K562 (cell line): ENCODE results near the gene PCDHB6. TPM values are rescaled to one million over a fixed set of nuclear protein-coding genes. Genes with fewer than 3 reads are reported as not detected.

Experiments
- ATAC-seq: fragments of 200-7000 bp; cut with Tn5 transposase; 3 replicates; pipeline ENCODE4 v1.9.1; 2020; ENCODE audit warnings: moderate library complexity
- BruUV-seq: library from RNA; stranded (reverse); fragments of 400-500 nt; replicated peaks from 2 replicates; lab custom pipeline; 2021; lab: Mats Ljungman, UMichigan
- CTCF ChIA-PET: fragments of 300-600 bp; formaldehyde crosslinking; extraction: SDS; loops from one replicate; lab custom pipeline; 2021; ENCODE audit warnings: low intra/inter-chr PET ratio; lab: Yijun Ruan, JAX
- POLR2A ChIA-PET: fragments of 300-600, 350-650 bp; sonication (Branson Sonifier 250); formaldehyde crosslinking; extraction: SDS; loops from one replicate; lab custom pipeline; 2021; ENCODE audit warnings: antibody characterized with exemption, inconsistent platforms; lab: Yijun Ruan, JAX
- DNase-seq, 4 experiments: peaks; one replicate each; pipeline versions ENCODE4 v3.0.0 to v3.0.0-alpha.2; 2011 to 2018; ENCODE audit warnings: low spot score in 3 of 4, mixed read lengths in 3 of 4; ENCODE audit errors: extremely low read depth in 1 of 4
- FAIRE-seq: peaks from 2 replicates; lab custom pipeline; 2011; peaks lifted over from hg19 to GRCh38; lab: Jason Lieb, UNC
- H2AFZ ChIP-seq: 2 replicates; pipeline ENCODE4 v1.6.0; 2011; ENCODE audit warnings: low read depth, low read length, control low read depth, inconsistent platforms
- H3K27ac ChIP-seq: fragments of 200-600 bp; 3 replicates; pipeline ENCODE4 v1.8.0; 2011; ENCODE audit warnings: low read depth, mild to moderate bottlenecking, control low read depth, inconsistent platforms, low read length, moderate library complexity, mixed read lengths; ENCODE audit errors: extremely low read depth
- H3K27me3 ChIP-seq, 2 experiments: fragments of 300-600 bp in 1 of 2; 2 replicates in 1 of 2; 3 replicates in 1 of 2; pipeline versions ENCODE4 v1.6.0 to v1.8.0; 2011; ENCODE audit warnings: inconsistent platforms in 2 of 2, low read length in 2 of 2, mild to moderate bottlenecking in 1 of 2, mixed read lengths in 1 of 2, moderate library complexity in 1 of 2; ENCODE audit not compliant: control insufficient read depth in 2 of 2, insufficient read depth in 2 of 2
- H3K36me3 ChIP-seq: fragments of 300-600 bp; 3 replicates; pipeline ENCODE4 v1.8.0; 2011; ENCODE audit warnings: mild to moderate bottlenecking, low read length, inconsistent platforms; ENCODE audit not compliant: control insufficient read depth, insufficient read depth
- H3K4me1 ChIP-seq, 2 experiments: fragments of 200-600 bp in 1 of 2; replicated peaks in 1 of 2; 2 replicates in 1 of 2; 3 replicates in 1 of 2; pipeline versions ENCODE4 v1.5.1 to v1.8.0; 2011; ENCODE audit warnings: inconsistent platforms in 2 of 2, low read length in 2 of 2, mild to moderate bottlenecking in 1 of 2, mixed read lengths in 1 of 2, moderate library complexity in 1 of 2; ENCODE audit not compliant: control insufficient read depth in 2 of 2, insufficient read depth in 2 of 2
- H3K4me2 ChIP-seq: 2 replicates; pipeline ENCODE4 v1.6.1; 2011; ENCODE audit warnings: low read length, control low read depth, inconsistent platforms, mixed read lengths; ENCODE audit not compliant: insufficient read depth
- H3K4me3 ChIP-seq: fragments of 200-600 bp; sonication (generic), shearing (Covaris generic); 2 replicates; pipeline ENCODE4 v1.5.1; 2016; ENCODE audit warnings: control low read depth, inconsistent platforms
- H3K79me2 ChIP-seq: fragments of 200-600 bp; 3 replicates; pipeline ENCODE4 v1.8.0; 2011; ENCODE audit warnings: low read length, inconsistent platforms; ENCODE audit not compliant: control insufficient read depth, insufficient read depth
- H3K9ac ChIP-seq, 2 experiments: 2 replicates each; pipeline versions ENCODE4 v1.6.0 to v1.6.1; 2011; ENCODE audit warnings: low read depth in 2 of 2, low read length in 2 of 2, control low read depth in 1 of 2, inconsistent platforms in 1 of 2, mild to moderate bottlenecking in 1 of 2, mixed read lengths in 1 of 2; ENCODE audit not compliant: insufficient read depth in 1 of 2
- H3K9me1 ChIP-seq: one replicate; pipeline ENCODE4 v1.6.0; 2011; ENCODE audit warnings: inconsistent platforms, mild to moderate bottlenecking, low read length, moderate library complexity; ENCODE audit not compliant: control insufficient read depth, insufficient read depth
- H3K9me3 ChIP-seq: replicated peaks from 2 replicates; pipeline ENCODE4 v1.5.1; 2011; ENCODE audit warnings: low read depth, low read length, inconsistent platforms; ENCODE audit not compliant: control insufficient read depth, insufficient read depth
- H4K20me1 ChIP-seq: replicated peaks from 2 replicates; pipeline ENCODE4 v1.6.1; 2011; ENCODE audit warnings: low read length, inconsistent platforms, mixed read lengths; ENCODE audit not compliant: control insufficient read depth, insufficient read depth
- HNRNPLL ChIP-seq: fragments of 200-400 bp; formaldehyde crosslinking; IDR thresholded peaks from 2 replicates; pipeline ENCODE4 v1.6.1; 2017; ENCODE audit warnings: low read length, low read depth, mild to moderate bottlenecking; ENCODE audit not compliant: poor library complexity, severe bottlenecking
- RBFOX2 ChIP-seq: fragments of 200-400 bp; formaldehyde crosslinking; IDR thresholded peaks from 2 replicates; pipeline ENCODE4 v1.6.1; 2017; ENCODE audit warnings: low read depth, mild to moderate bottlenecking, low read length, moderate library complexity
- SIX5 ChIP-seq, 2 experiments: IDR thresholded peaks; 2 replicates each; pipeline ENCODE4 v1.6.1; 2011; ENCODE audit warnings: low read length in 2 of 2, borderline replicate concordance in 1 of 2, low read depth in 1 of 2, mild to moderate bottlenecking in 1 of 2, moderate library complexity in 1 of 2; ENCODE audit not compliant: insufficient read depth in 1 of 2
- TAL1 ChIP-seq: fragments of 450-650 bp; IDR thresholded peaks from 2 replicates; pipeline ENCODE4 v1.6.1; 2016; ENCODE audit warnings: mild to moderate bottlenecking
- WGBS: fragments of 100-300 bp; shearing (Covaris generic); methylation state at CpG from one replicate; pipeline ENCODE4 v1.1.6; 2016; ENCODE audit warnings: low coverage, mixed read lengths; ENCODE audit not compliant: insufficient coverage; ENCODE audit errors: missing lambda C conversion rate; 5-methylcytosine and 5-hydroxymethylcytosine counted together
- in situ Hi-C: fragments of 300-500 bp; cut with MboI; formaldehyde crosslinking; loops from 4 replicates; pipeline ENCODE4 v1.15.0; 2018; ENCODE audit warnings: inconsistent platforms, mixed read lengths
- intact Hi-C: fragments of 100-400 bp; cut with micrococcal nuclease; formaldehyde crosslinking; loops from 2 replicates; pipeline ENCODE4 v1.14.2; 2022
- polyA plus RNA-seq, 8 experiments: library from polyadenylated mRNA; depleted of rRNA in 4 of 8; stranded (reverse) in 5 of 8; unstranded in 3 of 8; fragments of >200 nt; fragmentation: Nextera tagmentation in 2 of 8; fragmentation: Illumina TruSeq in 1 of 8; extraction: Ambion mirVana in 2 of 8; extraction: Trizol in 1 of 8; gene quantifications; 2 replicates each; pipeline versions ENCODE4 v1.2.1 to v1.2.3, GENCODE V29; 2011 to 2014; ENCODE audit warnings: inconsistent platforms in 1 of 8, missing spikeins in 1 of 8
- total RNA-seq, 7 experiments: library from RNA; depleted of rRNA in 6 of 7; stranded (reverse); fragments of >200 nt in 6 of 7; fragmentation: Illumina TruSeq in 2 of 7; extraction: Trizol in 2 of 7; gene quantifications; 2 replicates each; pipeline versions ENCODE4 v1.2.1 to v1.2.3, GENCODE V29; 2011 to 2021; ENCODE audit warnings: low replicate concordance in 1 of 7
- TF ChIP-seq, protein P1 (sequence below): fragments of 450-650 bp; formaldehyde crosslinking; IDR thresholded peaks from 2 replicates; pipeline ENCODE4 v1.4.0; 2020; ENCODE audit warnings: mild to moderate bottlenecking

The PCDHB6 gene
- total and polyA plus RNA-seq, 9 of the 15 experiments (the other 6 are each of a cell fraction or from before 2014, with no cell fraction given), result not detected

DNA sequence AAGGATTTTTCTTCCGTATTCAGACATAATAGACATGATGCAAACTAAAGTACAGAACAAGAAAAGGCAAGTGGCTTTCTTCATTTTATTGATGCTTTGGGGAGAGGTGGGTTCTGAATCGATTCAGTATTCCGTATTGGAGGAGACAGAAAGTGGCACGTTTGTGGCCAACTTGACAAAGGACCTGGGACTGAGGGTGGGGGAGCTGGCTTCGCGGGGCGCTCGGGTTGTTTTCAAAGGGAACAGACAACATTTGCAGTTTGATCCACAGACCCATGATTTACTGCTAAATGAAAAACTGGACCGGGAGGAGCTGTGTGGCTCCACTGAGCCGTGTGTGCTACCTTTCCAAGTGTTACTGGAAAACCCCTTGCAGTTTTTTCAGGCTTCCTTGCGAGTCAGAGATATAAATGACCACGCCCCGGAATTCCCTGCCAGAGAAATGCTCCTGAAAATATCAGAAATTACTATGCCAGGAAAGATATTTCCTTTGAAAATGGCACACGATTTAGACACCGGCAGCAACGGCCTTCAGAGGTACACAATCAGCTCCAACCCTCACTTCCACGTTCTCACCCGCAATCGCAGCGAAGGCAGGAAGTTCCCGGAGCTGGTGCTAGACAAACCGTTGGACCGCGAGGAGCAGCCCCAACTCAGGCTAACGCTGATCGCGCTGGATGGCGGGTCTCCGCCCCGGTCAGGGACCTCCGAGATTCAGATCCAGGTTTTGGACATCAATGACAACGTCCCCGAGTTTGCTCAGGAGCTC is 551 bp downstream of the PCDHB6 start:
- Histone ChIP-seq H3K9me3 (no peaks in the 10 kb centered on the region), H3K27me3 (peaks cover 0 to 15% of the 10 kb centered on the region in 2 experiments; a peak in 2 of 5 replicates), H3K9me1 (no peaks in the 10 kb centered on the region), H3K36me3 (no peaks in the 10 kb centered on the region), H3K4me2 (no peak overlapping the region), H4K20me1 (no peaks in the 10 kb centered on the region), H3K4me3 (no peak overlapping the region), H3K4me1 (no peaks in the 10 kb centered on the region), H3K9ac (no peak overlapping the region), H3K27ac (no peak overlapping the region), H2AFZ (no peak overlapping the region), H3K79me2 (no peaks in the 10 kb centered on the region)
- 2% methylated on average over 33 of the region's 33 CpGs for WGBS
- intact Hi-C loops, result no loop called here
- TF ChIP-seq SIX5 (IDR thresholded peaks at IDR 0.05; ENCODE audit: borderline replicate concordance in 1 of 2, insufficient read depth in 1 of 2, low read depth in 1 of 2, low read length in 2 of 2) (no peak), HNRNPLL (no peak), RBFOX2 (no peak), TAL1 (no peak)
- TF ChIP-seq, protein P1, sequence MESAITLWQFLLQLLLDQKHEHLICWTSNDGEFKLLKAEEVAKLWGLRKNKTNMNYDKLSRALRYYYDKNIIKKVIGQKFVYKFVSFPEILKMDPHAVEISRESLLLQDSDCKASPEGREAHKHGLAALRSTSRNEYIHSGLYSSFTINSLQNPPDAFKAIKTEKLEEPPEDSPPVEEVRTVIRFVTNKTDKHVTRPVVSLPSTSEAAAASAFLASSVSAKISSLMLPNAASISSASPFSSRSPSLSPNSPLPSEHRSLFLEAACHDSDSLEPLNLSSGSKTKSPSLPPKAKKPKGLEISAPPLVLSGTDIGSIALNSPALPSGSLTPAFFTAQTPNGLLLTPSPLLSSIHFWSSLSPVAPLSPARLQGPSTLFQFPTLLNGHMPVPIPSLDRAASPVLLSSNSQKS, result no peak
- no peak for FAIRE-seq
- no peak for ATAC-seq
- CTCF ChIA-PET, result no interaction called here
- POLR2A ChIA-PET, result no interaction called here
- no TSS peak for BruUV-seq
- DNase-seq, result no peak
- in situ Hi-C loops, result no loop called here
